Osteoblast (primary cell): ENCODE results near the gene SP2. TPM values are rescaled to one million over a fixed set of nuclear protein-coding genes. Genes with fewer than 3 reads are reported as not detected.
A peak's percentile ranks its signal among the peaks of the same experiment; 100 is the strongest.

ENCODE experiments used
- DNase-seq: peaks from one replicate; pipeline ENCODE4 v3.0.0; 2011; ENCODE audit warnings: low spot score, mixed read lengths; ENCODE audit not compliant: insufficient read length; ENCODE audit errors: missing footprints
- H2AFZ ChIP-seq: 2 replicates; pipeline ENCODE4 v1.6.0; 2011; ENCODE audit warnings: mild to moderate bottlenecking, low read length
- H3K27ac ChIP-seq: 2 replicates; pipeline ENCODE4 v1.5.1; 2011; ENCODE audit warnings: mild to moderate bottlenecking, low read depth, low read length, moderate library complexity
- H3K27me3 ChIP-seq: 2 replicates; pipeline ENCODE4 v1.6.0; 2012; ENCODE audit warnings: mild to moderate bottlenecking, control low read depth, inconsistent platforms, low read length, moderate library complexity; ENCODE audit not compliant: insufficient read depth
- H3K36me3 ChIP-seq: 2 replicates; pipeline ENCODE4 v1.5.1; 2011; ENCODE audit warnings: mild to moderate bottlenecking, low read length, control low read depth, moderate library complexity; ENCODE audit not compliant: insufficient read depth
- H3K4me1 ChIP-seq: 2 replicates; pipeline ENCODE4 v1.5.1; 2011; ENCODE audit warnings: mild to moderate bottlenecking, low read length, control low read depth, moderate library complexity; ENCODE audit not compliant: insufficient read depth
- H3K4me2 ChIP-seq: 2 replicates; pipeline ENCODE4 v1.6.0; 2011; ENCODE audit warnings: mild to moderate bottlenecking, low read length; ENCODE audit not compliant: insufficient read depth
- H3K4me3 ChIP-seq: fragments of 200-600 bp; sonication (generic); 3 replicates; pipeline ENCODE4 v1.5.1; 2012; ENCODE audit warnings: mild to moderate bottlenecking, low read length, inconsistent platforms; ENCODE audit not compliant: insufficient read depth
- H3K79me2 ChIP-seq: 2 replicates; pipeline ENCODE4 v1.6.0; 2012; ENCODE audit warnings: mild to moderate bottlenecking, low read length, control low read depth, inconsistent platforms; ENCODE audit not compliant: insufficient read depth
- H3K9me3 ChIP-seq: 2 replicates; pipeline ENCODE4 v1.5.1; 2011; ENCODE audit warnings: low read depth, low read length, control low read depth
- H4K20me1 ChIP-seq: 2 replicates; pipeline ENCODE4 v1.6.0; 2012; ENCODE audit warnings: mild to moderate bottlenecking, low read length, control low read depth; ENCODE audit not compliant: insufficient read depth
- total RNA-seq: library from RNA; depleted of rRNA; stranded (reverse); fragments of >200 nt; gene quantifications from 2 replicates; pipeline ENCODE4 v1.2.3, GENCODE V29; 2012
- TF ChIP-seq, protein P1 (sequence below): IDR thresholded peaks from 2 replicates; pipeline ENCODE4 v1.5.1; 2011; ENCODE audit warnings: mild to moderate bottlenecking, low read depth, low read length, moderate library complexity; ENCODE audit errors: extremely low read depth

Gene SP2
- total RNA-seq, 1 donor = 2.5 TPM

DNA sequence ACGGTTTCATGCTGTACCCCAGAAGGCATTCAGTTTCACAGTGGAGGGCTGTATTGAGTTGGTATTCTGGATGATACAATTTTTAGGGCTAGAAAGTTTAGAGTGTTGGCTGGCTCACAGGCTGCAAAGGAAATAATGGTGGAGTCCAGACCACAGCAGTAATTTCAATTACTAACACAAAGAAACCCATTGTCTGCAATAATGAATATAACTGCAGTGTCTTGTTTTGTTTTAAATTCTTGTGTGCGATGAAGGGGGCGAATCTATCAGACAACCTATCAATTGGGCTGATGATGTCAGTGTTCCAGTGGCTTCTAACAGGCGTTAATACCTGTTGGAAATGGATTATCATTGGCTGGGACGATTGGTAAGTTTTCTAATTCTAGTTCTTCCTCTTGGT, 1.5 kb downstream of the SP2 start:
- Histone ChIP-seq H3K79me2 (peaks cover 56% of the 10 kb centered on the region), H3K27me3 (no peaks in the 10 kb centered on the region), H3K36me3 (no peaks in the 10 kb centered on the region), H2AFZ (no peak overlapping the region), H3K9me3 (no peaks in the 10 kb centered on the region), H4K20me1 (no peaks in the 10 kb centered on the region), H3K4me2 (peak overlapping the region; percentile 88), H3K27ac (peak overlapping the region; percentile 90), H3K4me1 (peaks cover 39% of the 10 kb centered on the region), H3K4me3 (peak overlapping the region; percentile 86)
- DNase-seq = no peak
- TF ChIP-seq, protein P1, sequence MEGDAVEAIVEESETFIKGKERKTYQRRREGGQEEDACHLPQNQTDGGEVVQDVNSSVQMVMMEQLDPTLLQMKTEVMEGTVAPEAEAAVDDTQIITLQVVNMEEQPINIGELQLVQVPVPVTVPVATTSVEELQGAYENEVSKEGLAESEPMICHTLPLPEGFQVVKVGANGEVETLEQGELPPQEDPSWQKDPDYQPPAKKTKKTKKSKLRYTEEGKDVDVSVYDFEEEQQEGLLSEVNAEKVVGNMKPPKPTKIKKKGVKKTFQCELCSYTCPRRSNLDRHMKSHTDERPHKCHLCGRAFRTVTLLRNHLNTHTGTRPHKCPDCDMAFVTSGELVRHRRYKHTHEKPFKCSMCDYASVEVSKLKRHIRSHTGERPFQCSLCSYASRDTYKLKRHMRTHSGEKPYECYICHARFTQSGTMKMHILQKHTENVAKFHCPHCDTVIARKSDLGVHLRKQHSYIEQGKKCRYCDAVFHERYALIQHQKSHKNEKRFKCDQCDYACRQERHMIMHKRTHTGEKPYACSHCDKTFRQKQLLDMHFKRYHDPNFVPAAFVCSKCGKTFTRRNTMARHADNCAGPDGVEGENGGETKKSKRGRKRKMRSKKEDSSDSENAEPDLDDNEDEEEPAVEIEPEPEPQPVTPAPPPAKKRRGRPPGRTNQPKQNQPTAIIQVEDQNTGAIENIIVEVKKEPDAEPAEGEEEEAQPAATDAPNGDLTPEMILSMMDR = no peak

- H3K4me1 ChIP-seq = peaks cover 39% of the 10 kb centered on the region
- no peak overlapping the region for H3K4me3 ChIP-seq
- no peaks in the 10 kb centered on the region for H3K36me3 ChIP-seq
- H3K9me3 ChIP-seq = no peaks in the 10 kb centered on the region
- H4K20me1 ChIP-seq = no peaks in the 10 kb centered on the region
- no peaks in the 10 kb centered on the region for H3K27me3 ChIP-seq
- H3K79me2 ChIP-seq = peaks cover 56% of the 10 kb centered on the region
- DNase-seq = no peak
- TF ChIP-seq, protein P1 = no peak
- H2AFZ ChIP-seq = no peak overlapping the region
- no peak overlapping the region for H3K27ac ChIP-seq
- no peak overlapping the region for H3K4me2 ChIP-seq
Observed at GRCh38 chr17:47898241-47898640, 2.2 kb downstream of the SP2 start.

GRCh38 chr17:47899643-47900042, 3.6 kb downstream of the SP2 start:
- no peaks in the 10 kb centered on the region for H3K36me3 ChIP-seq

GRCh38 chr17:47901423-47901822, 5.4 kb downstream of the SP2 start:
- H2AFZ ChIP-seq = no peak overlapping the region
- H3K27ac ChIP-seq = no peak overlapping the region
- no peaks in the 10 kb centered on the region for H3K36me3 ChIP-seq
- no peak overlapping the region for H3K4me3 ChIP-seq
- H3K27me3 ChIP-seq = no peaks in the 10 kb centered on the region
- no peak for DNase-seq
- no peak overlapping the region for H3K4me2 ChIP-seq
- TF ChIP-seq, protein P1 = no peak
- H3K4me1 ChIP-seq = peaks cover 51% of the 10 kb centered on the region
- no peaks in the 10 kb centered on the region for H4K20me1 ChIP-seq
- no peaks in the 10 kb centered on the region for H3K9me3 ChIP-seq
- H3K79me2 ChIP-seq = peaks cover 58% of the 10 kb centered on the region

More at GRCh38 chr17:47899643-47900042, 3.6 kb downstream of the SP2 start:
- peak overlapping the region; percentile 50 for H3K4me2 ChIP-seq
- H2AFZ ChIP-seq = no peak overlapping the region
- no peaks in the 10 kb centered on the region for H4K20me1 ChIP-seq
- DNase-seq = no peak
- TF ChIP-seq, protein P1 = no peak
- H3K9me3 ChIP-seq = no peaks in the 10 kb centered on the region
- H3K27ac ChIP-seq = peak overlapping the region; percentile 71
- H3K4me3 ChIP-seq = no peak overlapping the region
- H3K79me2 ChIP-seq = peaks cover 56% of the 10 kb centered on the region
- no peaks in the 10 kb centered on the region for H3K27me3 ChIP-seq
- H3K4me1 ChIP-seq = peaks cover 38% of the 10 kb centered on the region
